Measurements from ENCODE around the gene KRTAP6-1. TPM values are rescaled to one million over a fixed set of nuclear protein-coding genes. Genes with fewer than 3 reads are reported as not detected.

KRTAP6-1 gene
- total and polyA plus RNA-seq, 2 experiments from 2014 or later, result not detected

DNA sequence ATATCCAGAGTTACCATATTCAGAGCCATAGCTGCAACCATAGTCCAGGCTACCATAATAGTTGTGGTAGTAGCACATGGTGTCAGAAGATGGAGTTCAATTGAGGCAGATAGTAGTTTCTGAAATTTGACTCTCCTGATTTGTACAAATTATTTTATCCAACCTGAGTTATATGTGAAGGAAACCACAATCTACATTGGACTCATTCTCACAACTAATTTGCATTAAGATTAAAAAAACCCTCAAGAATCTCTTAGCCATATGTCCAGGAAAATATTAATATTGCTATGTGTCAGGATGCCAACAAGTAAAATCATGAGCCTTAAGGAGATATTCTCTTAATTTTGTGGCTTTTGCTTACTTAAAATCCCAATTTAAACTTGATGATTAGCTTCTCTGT lies 23.4 kb downstream of the KRTAP6-1 start, which contains the start of gene KRTAP22-2:
TSS of gene KRTAP22-2 (minus strand) at position 101 of the 400 bp plus-strand sequence.
- Histone ChIP-seq H3K27ac (no peak within 1 kb of the TSS), H3K36me3 (ENCODE audit: low read depth) (no peaks in the 10 kb centered on the region), H3K9ac (no peak within 1 kb of the TSS), H3K79me2 (ENCODE audit: insufficient read depth) (no peaks in the 10 kb centered on the region), H4K20me1 (ENCODE audit: insufficient read depth) (no peaks in the 10 kb centered on the region), H2AFZ (no peak within 1 kb of the TSS), H3K4me3 (no peak within 1 kb of the TSS), H3K9me3 (ENCODE audit: low read depth) (no peaks in the 10 kb centered on the region), H3K4me2 (ENCODE audit: unreplicated experiment) (no peak within 1 kb of the TSS), H3F3A (ENCODE audit: insufficient read depth) (no peaks in the 10 kb centered on the region), H3K27me3 (replicated peaks; ENCODE audit: insufficient read depth) (no peaks in the 10 kb centered on the region), H3K4me1 (ENCODE audit: insufficient read depth) (no peaks in the 10 kb centered on the region), H3K9me2 (ENCODE audit: insufficient read depth) (no peaks in the 10 kb centered on the region)
- DNase-seq, result no peak
- in situ Hi-C loops (cut with MboI), result no loop called here
- TF ChIP-seq EZH2 (IDR thresholded peaks at IDR 0.05; ENCODE audit: insufficient read depth, poor library complexity, severe bottlenecking), result no peak
- no peak for TF ChIP-seq EZH2phosphoT487 (IDR thresholded peaks at IDR 0.05; ENCODE audit: insufficient read depth, low read depth)

DNA sequence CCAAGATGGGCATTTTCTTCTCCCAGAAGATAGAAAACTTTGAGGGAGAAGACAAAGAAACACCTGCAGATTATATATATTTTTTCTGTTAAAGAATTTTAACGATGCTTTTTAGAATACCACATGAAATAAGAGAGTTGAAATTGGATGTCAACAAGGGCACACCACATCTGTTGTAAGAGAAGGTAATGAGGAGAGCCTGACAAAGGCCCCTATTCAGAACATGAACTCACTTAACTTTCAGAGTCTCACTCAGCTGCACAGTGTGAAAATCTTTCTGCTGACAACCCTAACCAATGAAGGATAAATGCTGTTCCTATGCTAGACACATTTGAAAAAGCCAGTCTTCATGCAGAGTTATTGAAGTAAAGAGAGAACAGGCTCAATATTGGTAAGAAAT lies 30.9 kb downstream of the KRTAP6-1 start:
- H3K27ac ChIP-seq, result no peak overlapping the region
- no peaks in the 10 kb centered on the region for H3F3A ChIP-seq (ENCODE audit: insufficient read depth)
- H4K20me1 ChIP-seq (ENCODE audit: insufficient read depth), result no peaks in the 10 kb centered on the region
- no peaks in the 10 kb centered on the region for H3K9me3 ChIP-seq (ENCODE audit: low read depth)
- no peak for DNase-seq
- no peak overlapping the region for H3K9ac ChIP-seq
- H3K36me3 ChIP-seq (ENCODE audit: low read depth), result no peaks in the 10 kb centered on the region
- no peak overlapping the region for H2AFZ ChIP-seq
- no peak for TF ChIP-seq EZH2phosphoT487 (IDR thresholded peaks at IDR 0.05; ENCODE audit: insufficient read depth, low read depth)
- TF ChIP-seq EZH2 (IDR thresholded peaks at IDR 0.05; ENCODE audit: insufficient read depth, poor library complexity, severe bottlenecking), result no peak
- no peaks in the 10 kb centered on the region for H3K27me3 ChIP-seq (replicated peaks; ENCODE audit: insufficient read depth)
- H3K4me3 ChIP-seq, result no peak overlapping the region
- no peaks in the 10 kb centered on the region for H3K79me2 ChIP-seq (ENCODE audit: insufficient read depth)
- H3K4me2 ChIP-seq (ENCODE audit: unreplicated experiment), result no peak overlapping the region
- no peaks in the 10 kb centered on the region for H3K4me1 ChIP-seq (ENCODE audit: insufficient read depth)
- in situ Hi-C loops (cut with MboI), result no loop called here
- H3K9me2 ChIP-seq (ENCODE audit: insufficient read depth), result no peaks in the 10 kb centered on the region
- WGBS, 2 experiments (ENCODE audit: low coverage in 1 of 2, low lambda C conversion rate in 2 of 2, missing lambda C conversion rate in 2 of 2), result 6 to 24% methylated on average over 1 of the region's 1 CpG

DNA sequence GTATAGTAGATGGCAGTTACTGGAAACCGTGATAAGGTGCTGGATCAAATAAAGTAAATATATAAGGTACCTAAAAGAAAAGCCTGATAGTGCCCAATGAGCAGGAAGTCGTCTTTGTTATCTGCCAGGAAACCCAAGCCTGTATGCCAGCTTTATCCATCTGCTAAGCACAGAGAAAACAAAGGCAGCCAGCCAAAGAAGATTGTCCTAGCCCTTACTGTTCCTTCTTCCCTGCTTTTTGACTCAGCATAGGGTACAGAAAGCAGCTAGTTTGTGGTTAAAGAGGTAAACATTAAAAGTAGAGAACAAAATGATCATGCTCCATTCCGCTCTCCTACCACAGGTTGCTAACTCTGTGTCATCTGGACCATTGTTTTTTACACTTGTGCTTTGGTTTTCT lies 33.6 kb downstream of the KRTAP6-1 start:
- Histone ChIP-seq H3K4me3 (no peak overlapping the region), H3K36me3 (ENCODE audit: low read depth) (no peaks in the 10 kb centered on the region), H3K4me2 (ENCODE audit: unreplicated experiment) (no peak overlapping the region), H3F3A (ENCODE audit: insufficient read depth) (no peaks in the 10 kb centered on the region), H3K9me2 (ENCODE audit: insufficient read depth) (no peaks in the 10 kb centered on the region), H3K27ac (no peak overlapping the region), H3K27me3 (replicated peaks; ENCODE audit: insufficient read depth) (no peaks in the 10 kb centered on the region), H3K79me2 (ENCODE audit: insufficient read depth) (no peaks in the 10 kb centered on the region), H3K9me3 (ENCODE audit: low read depth) (no peaks in the 10 kb centered on the region), H3K9ac (no peak overlapping the region), H2AFZ (no peak overlapping the region), H3K4me1 (ENCODE audit: insufficient read depth) (no peaks in the 10 kb centered on the region), H4K20me1 (ENCODE audit: insufficient read depth) (no peaks in the 10 kb centered on the region)
- no peak for DNase-seq
- no peak for TF ChIP-seq EZH2 (IDR thresholded peaks at IDR 0.05; ENCODE audit: insufficient read depth, poor library complexity, severe bottlenecking)
- 16 to 19% methylated on average over 3 of the region's 3 CpGs for WGBS, 2 experiments (ENCODE audit: low coverage in 1 of 2, low lambda C conversion rate in 2 of 2, missing lambda C conversion rate in 2 of 2)
- in situ Hi-C loops (cut with MboI), result no loop called here

DNA sequence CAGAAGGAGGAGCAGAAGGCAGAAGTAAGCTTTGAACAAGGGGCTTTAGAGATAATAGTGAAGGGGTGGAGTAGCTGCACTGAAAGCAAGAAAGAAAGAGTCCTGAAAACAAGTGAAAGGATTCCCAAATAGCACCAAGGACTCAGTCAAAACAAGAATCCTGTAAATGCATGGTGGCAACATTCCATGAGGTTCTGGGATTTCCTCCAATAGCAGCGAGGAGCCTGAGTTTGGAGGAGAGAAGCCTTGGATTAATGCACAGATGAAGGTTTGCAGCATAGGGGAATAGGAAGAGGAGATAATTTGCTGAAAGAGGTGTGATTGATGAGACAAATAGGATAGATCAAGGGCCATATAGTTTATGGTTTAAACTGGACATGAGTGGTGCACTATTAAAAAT lies 34.4 kb downstream of the KRTAP6-1 start:
- TF ChIP-seq EZH2 (IDR thresholded peaks at IDR 0.05; ENCODE audit: insufficient read depth, poor library complexity, severe bottlenecking) (no peak), EZH2phosphoT487 (IDR thresholded peaks at IDR 0.05; ENCODE audit: insufficient read depth, low read depth) (no peak)
- no peaks in the 10 kb centered on the region for H3F3A ChIP-seq (ENCODE audit: insufficient read depth)
- no peak overlapping the region for H3K27ac ChIP-seq
- H2AFZ ChIP-seq, result no peak overlapping the region
- H3K9me2 ChIP-seq (ENCODE audit: insufficient read depth), result no peaks in the 10 kb centered on the region
- H4K20me1 ChIP-seq (ENCODE audit: insufficient read depth), result no peaks in the 10 kb centered on the region
- no peak overlapping the region for H3K4me3 ChIP-seq
- no peak overlapping the region for H3K9ac ChIP-seq
- H3K27me3 ChIP-seq (replicated peaks; ENCODE audit: insufficient read depth), result no peaks in the 10 kb centered on the region
- WGBS, 2 experiments (ENCODE audit: low coverage in 1 of 2, low lambda C conversion rate in 2 of 2, missing lambda C conversion rate in 2 of 2), result 3% methylated on average over 1 of the region's 1 CpG
- in situ Hi-C loops (cut with MboI), result no loop called here
- H3K79me2 ChIP-seq (ENCODE audit: insufficient read depth), result no peaks in the 10 kb centered on the region
- H3K9me3 ChIP-seq (ENCODE audit: low read depth), result no peaks in the 10 kb centered on the region
- no peaks in the 10 kb centered on the region for H3K4me1 ChIP-seq (ENCODE audit: insufficient read depth)
- H3K4me2 ChIP-seq (ENCODE audit: unreplicated experiment), result no peak overlapping the region
- H3K36me3 ChIP-seq (ENCODE audit: low read depth), result no peaks in the 10 kb centered on the region
- DNase-seq, result no peak

DNA sequence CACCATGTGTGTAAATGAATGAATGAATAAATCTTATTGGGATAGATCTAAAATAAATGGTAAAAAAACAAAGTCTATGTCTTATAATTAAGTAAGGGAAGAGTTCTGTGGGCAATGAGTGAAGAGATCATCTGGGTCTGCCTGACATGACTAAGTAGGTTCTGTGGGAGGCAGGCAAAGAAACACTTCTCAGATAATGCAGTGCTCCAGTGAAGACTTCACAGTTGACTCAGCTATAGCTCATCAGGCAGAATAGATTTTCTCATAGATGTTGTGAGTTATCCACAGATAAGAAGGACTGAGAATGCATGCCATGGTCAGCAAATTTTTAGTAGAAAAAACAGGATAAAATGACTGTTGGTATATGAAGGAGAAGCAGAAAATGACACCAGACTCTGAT lies 36.0 kb downstream of the KRTAP6-1 start:
- in situ Hi-C loops (cut with MboI), result no loop called here
- H3K27me3 ChIP-seq (replicated peaks; ENCODE audit: insufficient read depth), result no peaks in the 10 kb centered on the region
- no peak overlapping the region for H3K4me3 ChIP-seq
- no peaks in the 10 kb centered on the region for H4K20me1 ChIP-seq (ENCODE audit: insufficient read depth)
- no peak for TF ChIP-seq EZH2 (IDR thresholded peaks at IDR 0.05; ENCODE audit: insufficient read depth, poor library complexity, severe bottlenecking)
- TF ChIP-seq EZH2phosphoT487 (IDR thresholded peaks at IDR 0.05; ENCODE audit: insufficient read depth, low read depth), result no peak
- no peaks in the 10 kb centered on the region for H3K9me2 ChIP-seq (ENCODE audit: insufficient read depth)
- no peaks in the 10 kb centered on the region for H3K4me1 ChIP-seq (ENCODE audit: insufficient read depth)
- no peak overlapping the region for H3K4me2 ChIP-seq (ENCODE audit: unreplicated experiment)
- no peak for DNase-seq
- no peaks in the 10 kb centered on the region for H3F3A ChIP-seq (ENCODE audit: insufficient read depth)
- H3K79me2 ChIP-seq (ENCODE audit: insufficient read depth), result no peaks in the 10 kb centered on the region
- no peak overlapping the region for H3K27ac ChIP-seq
- H3K36me3 ChIP-seq (ENCODE audit: low read depth), result no peaks in the 10 kb centered on the region
- H3K9me3 ChIP-seq (ENCODE audit: low read depth), result no peaks in the 10 kb centered on the region
- H2AFZ ChIP-seq, result no peak overlapping the region
- H3K9ac ChIP-seq, result no peak overlapping the region
